Mesenchymal stem cell (in vitro differentiated cells and primary cell): ENCODE data around the gene NFIX.

ENCODE experiments used
- DNase-seq: peaks from one replicate; pipeline ENCODE4 v3.0.0-alpha.2; 2013
- H2AFZ ChIP-seq: one replicate; pipeline ENCODE4 v1.6.1; 2013; ENCODE audit warnings: low read depth, mild to moderate bottlenecking, control low read depth, inconsistent platforms, low read length, moderate library complexity
- H2AK5ac ChIP-seq: 2 replicates; pipeline ENCODE4 v1.6.1; 2013; ENCODE audit warnings: low read length, moderate library complexity, mild to moderate bottlenecking, inconsistent platforms; ENCODE audit not compliant: severe bottlenecking
- H2BK120ac ChIP-seq: one replicate; pipeline ENCODE4 v1.6.1; 2013; ENCODE audit warnings: low read depth, mild to moderate bottlenecking, inconsistent platforms, low read length, moderate library complexity
- H2BK12ac ChIP-seq, 2 experiments: one replicate each; pipeline ENCODE4 v1.6.1; 2013; ENCODE audit warnings: inconsistent platforms in 2 of 2, low read length in 2 of 2, mild to moderate bottlenecking in 2 of 2, moderate library complexity in 2 of 2, control low read depth in 1 of 2
- H2BK15ac ChIP-seq: one replicate; pipeline ENCODE4 v1.6.1; 2013; ENCODE audit warnings: mild to moderate bottlenecking, low read depth, inconsistent platforms; ENCODE audit not compliant: poor library complexity, severe bottlenecking
- H2BK5ac ChIP-seq: 2 replicates; pipeline ENCODE4 v1.6.1; 2013; ENCODE audit warnings: low read depth, mild to moderate bottlenecking, low read length, control low read depth, inconsistent platforms; ENCODE audit not compliant: poor library complexity, severe bottlenecking
- H3K14ac ChIP-seq, 2 experiments: one replicate each; pipeline ENCODE4 v1.6.1; 2013; ENCODE audit warnings: inconsistent platforms in 2 of 2, low read length in 2 of 2, control low read depth in 1 of 2, mild to moderate bottlenecking in 1 of 2, moderate library complexity in 1 of 2
- H3K18ac ChIP-seq, 2 experiments: one replicate each; pipeline ENCODE4 v1.6.1; 2013; ENCODE audit warnings: inconsistent platforms in 2 of 2, low read length in 2 of 2, control low read depth in 1 of 2, low read depth in 1 of 2, mild to moderate bottlenecking in 1 of 2
- H3K23ac ChIP-seq, 2 experiments: one replicate each; pipeline ENCODE4 v1.6.1; 2013; ENCODE audit warnings: inconsistent platforms in 2 of 2, low read length in 2 of 2, mild to moderate bottlenecking in 2 of 2, moderate library complexity in 2 of 2, control low read depth in 1 of 2
- H3K27ac ChIP-seq: 2 replicates; pipeline ENCODE4 v1.5.1; 2013; ENCODE audit warnings: mild to moderate bottlenecking, moderate library complexity, low read length, control low read depth, inconsistent platforms; ENCODE audit not compliant: poor library complexity, severe bottlenecking
- H3K27me3 ChIP-seq, 2 experiments: 2 replicates each; pipeline versions ENCODE4 v1.6.1 to v1.7.0; 2013; ENCODE audit warnings: low read length in 2 of 2, mild to moderate bottlenecking in 2 of 2, moderate library complexity in 2 of 2, control low read depth in 1 of 2, inconsistent platforms in 1 of 2; ENCODE audit not compliant: control insufficient read depth in 1 of 2, insufficient read depth in 1 of 2
- H3K36me3 ChIP-seq, 2 experiments: 2 replicates each; pipeline versions ENCODE4 v1.6.1 to v1.7.0; 2013; ENCODE audit warnings: low read length in 2 of 2, control low read depth in 1 of 2, inconsistent platforms in 1 of 2, low read depth in 1 of 2, mild to moderate bottlenecking in 1 of 2; ENCODE audit not compliant: insufficient read depth in 2 of 2, control insufficient read depth in 1 of 2
- H3K4ac ChIP-seq, 2 experiments: one replicate each; pipeline ENCODE4 v1.6.1; 2013; ENCODE audit warnings: inconsistent platforms in 2 of 2, low read length in 2 of 2, mild to moderate bottlenecking in 2 of 2, moderate library complexity in 2 of 2, control low read depth in 1 of 2, low read depth in 1 of 2
- H3K4me1 ChIP-seq: 2 replicates; pipeline ENCODE4 v1.6.1; 2013; ENCODE audit warnings: low read depth, low read length, control low read depth; ENCODE audit not compliant: control insufficient read depth, insufficient read depth
- H3K4me2 ChIP-seq: 2 replicates; pipeline ENCODE4 v1.6.1; 2013; ENCODE audit warnings: low read length, mild to moderate bottlenecking, inconsistent platforms; ENCODE audit not compliant: poor library complexity, severe bottlenecking
- H3K4me3 ChIP-seq, 2 experiments: 2 replicates each; pipeline versions ENCODE4 v1.5.1 to v1.7.0; 2013; ENCODE audit warnings: low read length in 2 of 2, mild to moderate bottlenecking in 2 of 2, control low read depth in 1 of 2, low read depth in 1 of 2; ENCODE audit not compliant: insufficient read depth in 1 of 2
- H3K79me1 ChIP-seq: replicated peaks from 2 replicates; pipeline ENCODE4 v1.6.1; 2013; ENCODE audit warnings: mild to moderate bottlenecking, control low read depth, low read length, inconsistent platforms; ENCODE audit not compliant: poor library complexity, severe bottlenecking
- H3K9ac ChIP-seq: 2 replicates; pipeline ENCODE4 v1.7.0; 2013; ENCODE audit warnings: mild to moderate bottlenecking, low read length, moderate library complexity
- H3K9me3 ChIP-seq: 2 replicates; pipeline ENCODE4 v1.7.0; 2013; ENCODE audit warnings: mild to moderate bottlenecking, low read length; ENCODE audit not compliant: control insufficient read depth
- H4K8ac ChIP-seq: one replicate; pipeline ENCODE4 v1.6.1; 2013; ENCODE audit warnings: inconsistent platforms, mild to moderate bottlenecking, low read length, moderate library complexity
- H4K91ac ChIP-seq: one replicate; pipeline ENCODE4 v1.6.1; 2013; ENCODE audit warnings: mild to moderate bottlenecking, low read length, inconsistent platforms
- WGBS: methylation state at CpG from one replicate; pipeline ENCODE4 v1.1.7; 2013; ENCODE audit warnings: mixed read lengths; 5-methylcytosine and 5-hydroxymethylcytosine counted together

NFIX gene

GRCh38 chr19:12997967-12998940 is 3.0 kb downstream of the NFIX start:
- no peak overlapping the region for H2BK15ac ChIP-seq
- no peak overlapping the region for H3K14ac ChIP-seq
- H3K79me1 ChIP-seq, result no peaks in the 10 kb centered on the region
- H3K4me1 ChIP-seq, result peaks cover 19% of the 10 kb centered on the region
- H2AK5ac ChIP-seq, result no peak overlapping the region
- H3K4me3 ChIP-seq, result peak overlapping the region in 1 of 2 experiments; percentile 91
- H2BK12ac ChIP-seq, result no peak overlapping the region
- no peak overlapping the region for H2AFZ ChIP-seq
- no peaks in the 10 kb centered on the region for H3K9me3 ChIP-seq
- peaks cover 0 to 36% of the 10 kb centered on the region in 2 experiments for H3K27me3 ChIP-seq
- no peak overlapping the region for H4K91ac ChIP-seq
- H3K23ac ChIP-seq, result no peak overlapping the region
- H2BK120ac ChIP-seq, result no peak overlapping the region
- no peak overlapping the region for H4K8ac ChIP-seq
- H3K36me3 ChIP-seq, result peaks cover 11 to 16% of the 10 kb centered on the region in 2 experiments
- DNase-seq, result no peak
- no peak overlapping the region for H3K4ac ChIP-seq
- H3K18ac ChIP-seq, result no peak overlapping the region
- no peak overlapping the region for H2BK5ac ChIP-seq
- H3K27ac ChIP-seq, result no peak overlapping the region
- WGBS, result 80% methylated on average over 32 of the region's 32 CpGs
- H3K4me2 ChIP-seq, result no peak overlapping the region
- peak overlapping the region; percentile 95 for H3K9ac ChIP-seq

- H3K9me3 ChIP-seq, result no peaks in the 10 kb centered on the region
- H3K27me3 ChIP-seq, result peaks cover 0 to 44% of the 10 kb centered on the region in 2 experiments
- no peak overlapping the region for H2BK15ac ChIP-seq
- H2BK120ac ChIP-seq, result no peak overlapping the region
- H3K9ac ChIP-seq, result peak overlapping the region; percentile 85
- peaks cover 11 to 16% of the 10 kb centered on the region in 2 experiments for H3K36me3 ChIP-seq
- no peak overlapping the region for H2BK12ac ChIP-seq
- H3K4me1 ChIP-seq, result peaks cover 8% of the 10 kb centered on the region
- no peak overlapping the region for H3K23ac ChIP-seq
- H3K79me1 ChIP-seq, result no peaks in the 10 kb centered on the region
- no peak overlapping the region for H3K27ac ChIP-seq
- DNase-seq, result no peak
- H3K4ac ChIP-seq, result no peak overlapping the region
- no peak overlapping the region for H3K18ac ChIP-seq
- no peak overlapping the region for H2AK5ac ChIP-seq
- no peak overlapping the region for H3K4me2 ChIP-seq
- H2AFZ ChIP-seq, result no peak overlapping the region
- no peak overlapping the region for H2BK5ac ChIP-seq
- H4K91ac ChIP-seq, result no peak overlapping the region
- no peak overlapping the region for H4K8ac ChIP-seq
- WGBS, result 93% methylated on average over 19 of the region's 19 CpGs
- no peak overlapping the region for H3K14ac ChIP-seq
- H3K4me3 ChIP-seq, result peak overlapping the region in 1 of 2 experiments; percentile 69
Observed at GRCh38 chr19:13001166-13001501, 5.9 kb downstream of the NFIX start.

DNA sequence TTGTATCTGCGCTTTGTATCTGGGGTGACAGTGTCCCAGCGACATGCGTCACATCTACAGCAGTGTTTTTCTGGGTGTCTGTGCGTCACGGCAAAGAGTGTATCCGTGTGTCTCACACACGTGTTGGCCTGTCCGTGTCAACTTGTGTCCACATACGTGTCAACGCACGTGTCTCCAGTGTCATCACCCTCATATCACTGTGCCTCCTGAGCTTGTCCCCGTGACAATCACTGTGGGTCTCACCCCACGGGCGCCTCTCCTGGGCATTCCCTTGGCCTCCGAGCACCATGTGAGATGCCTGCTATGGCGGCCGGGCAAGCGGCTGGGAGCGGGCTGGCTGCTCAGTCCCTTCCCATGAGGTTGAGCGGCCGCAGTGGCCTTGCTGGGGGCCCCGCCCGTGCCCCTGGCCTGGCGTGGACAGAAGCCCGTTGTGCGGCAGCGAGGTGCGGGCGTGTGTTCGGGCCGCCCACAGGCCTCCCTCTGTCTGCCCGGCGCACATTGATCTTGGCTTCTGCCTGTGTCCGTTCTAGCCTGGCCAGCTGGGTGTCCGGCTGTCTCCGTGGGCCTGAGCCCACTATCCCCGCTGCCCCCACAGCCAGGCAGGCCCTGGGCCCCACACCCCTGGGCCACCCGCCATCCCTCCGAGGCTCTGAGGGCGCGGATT is 6.4 kb downstream of the NFIX start:
- H3K79me1 ChIP-seq, result no peaks in the 10 kb centered on the region
- no peak overlapping the region for H2BK120ac ChIP-seq
- H3K27ac ChIP-seq, result no peak overlapping the region
- H3K4me2 ChIP-seq, result no peak overlapping the region
- H3K27me3 ChIP-seq, result peaks cover 0 to 47% of the 10 kb centered on the region in 2 experiments
- no peak overlapping the region for H2BK12ac ChIP-seq
- peaks cover 4% of the 10 kb centered on the region for H3K4me1 ChIP-seq
- no peak overlapping the region for H3K18ac ChIP-seq
- H4K8ac ChIP-seq, result no peak overlapping the region
- no peak overlapping the region for H3K23ac ChIP-seq
- no peaks in the 10 kb centered on the region for H3K9me3 ChIP-seq
- DNase-seq, result no peak
- no peak overlapping the region for H2BK5ac ChIP-seq
- H2AK5ac ChIP-seq, result no peak overlapping the region
- H2AFZ ChIP-seq, result no peak overlapping the region
- no peak overlapping the region for H3K14ac ChIP-seq
- peak overlapping the region; percentile 85 for H3K9ac ChIP-seq
- H3K4ac ChIP-seq, result no peak overlapping the region
- 90% methylated on average over 40 of the region's 41 CpGs for WGBS
- peak overlapping the region in 1 of 2 experiments; percentile 69 for H3K4me3 ChIP-seq
- H3K36me3 ChIP-seq, result peaks cover 11 to 14% of the 10 kb centered on the region in 2 experiments
- H4K91ac ChIP-seq, result no peak overlapping the region
- H2BK15ac ChIP-seq, result no peak overlapping the region
